DND-41 (cell line): Measurements from ENCODE around the gene TMCC2.
"Not testable (repeated sequence)": the region's sequence is repeated elsewhere in the genome, so short reads cannot be mapped to it uniquely, and the experiment has no call there.

Source experiments
- ATAC-seq: fragments of 200-7000 bp; cut with Tn5 transposase; 3 replicates; pipeline ENCODE4 v1.9.1; 2021; ENCODE audit warnings: low read depth; ENCODE audit not compliant: insufficient read depth
- DNase-seq: peaks from one replicate; pipeline ENCODE4 v3.0.0-alpha.2; 2020
- H2AFZ ChIP-seq: 2 replicates; pipeline ENCODE4 v1.6.0; 2012; ENCODE audit warnings: low read depth, low read length
- H3K27ac ChIP-seq: 2 replicates; pipeline ENCODE4 v1.5.1; 2012; ENCODE audit warnings: low read length, inconsistent platforms
- H3K27me3 ChIP-seq: fragments of 200-600 bp; sonication (generic); 2 replicates; pipeline ENCODE4 v1.6.0; 2012; ENCODE audit warnings: low read length, mild to moderate bottlenecking, inconsistent platforms; ENCODE audit not compliant: insufficient read depth, poor library complexity
- H3K36me3 ChIP-seq: 2 replicates; pipeline ENCODE4 v1.5.1; 2012; ENCODE audit warnings: low read length, inconsistent platforms; ENCODE audit not compliant: insufficient read depth
- H3K4me1 ChIP-seq: 2 replicates; pipeline ENCODE4 v1.5.1; 2012; ENCODE audit warnings: mild to moderate bottlenecking, low read length; ENCODE audit not compliant: insufficient read depth
- H3K4me2 ChIP-seq: 2 replicates; pipeline ENCODE4 v1.6.0; 2012; ENCODE audit warnings: mild to moderate bottlenecking, moderate library complexity, low read length, inconsistent platforms; ENCODE audit not compliant: insufficient read depth
- H3K4me3 ChIP-seq, 2 experiments: fragments of 200-600 bp in 1 of 2; shearing (Covaris generic) in 1 of 2; 2 replicates each; pipeline ENCODE4 v1.5.1; 2012 to 2016; ENCODE audit warnings: inconsistent platforms in 2 of 2, low read length in 2 of 2, mild to moderate bottlenecking in 2 of 2, low read depth in 1 of 2, moderate library complexity in 1 of 2
- H3K79me2 ChIP-seq: 2 replicates; pipeline ENCODE4 v1.6.0; 2012; ENCODE audit warnings: low read length, inconsistent platforms; ENCODE audit not compliant: insufficient read depth
- H3K9ac ChIP-seq: 2 replicates; pipeline ENCODE4 v1.6.0; 2012; ENCODE audit warnings: low read depth, mild to moderate bottlenecking, inconsistent platforms, low read length, moderate library complexity
- H3K9me3 ChIP-seq: 2 replicates; pipeline ENCODE4 v1.5.1; 2012; ENCODE audit warnings: low read length, moderate library complexity, mild to moderate bottlenecking, inconsistent platforms; ENCODE audit not compliant: insufficient read depth, severe bottlenecking
- H4K20me1 ChIP-seq: 2 replicates; pipeline ENCODE4 v1.6.0; 2012; ENCODE audit warnings: low read length; ENCODE audit not compliant: insufficient read depth
- EZH2 ChIP-seq: IDR thresholded peaks from 3 replicates; pipeline ENCODE4 v1.6.1; 2012; ENCODE audit warnings: borderline replicate concordance, low read depth, mild to moderate bottlenecking, moderate library complexity, low read length, inconsistent platforms; ENCODE audit not compliant: severe bottlenecking
- TF ChIP-seq, protein P1 (sequence below): IDR thresholded peaks from 2 replicates; pipeline ENCODE4 v1.5.1; 2012; ENCODE audit warnings: borderline replicate concordance, low read length, moderate library complexity, mild to moderate bottlenecking; ENCODE audit not compliant: poor library complexity, severe bottlenecking; ENCODE audit errors: extremely low read depth

The TMCC2 gene

DNA sequence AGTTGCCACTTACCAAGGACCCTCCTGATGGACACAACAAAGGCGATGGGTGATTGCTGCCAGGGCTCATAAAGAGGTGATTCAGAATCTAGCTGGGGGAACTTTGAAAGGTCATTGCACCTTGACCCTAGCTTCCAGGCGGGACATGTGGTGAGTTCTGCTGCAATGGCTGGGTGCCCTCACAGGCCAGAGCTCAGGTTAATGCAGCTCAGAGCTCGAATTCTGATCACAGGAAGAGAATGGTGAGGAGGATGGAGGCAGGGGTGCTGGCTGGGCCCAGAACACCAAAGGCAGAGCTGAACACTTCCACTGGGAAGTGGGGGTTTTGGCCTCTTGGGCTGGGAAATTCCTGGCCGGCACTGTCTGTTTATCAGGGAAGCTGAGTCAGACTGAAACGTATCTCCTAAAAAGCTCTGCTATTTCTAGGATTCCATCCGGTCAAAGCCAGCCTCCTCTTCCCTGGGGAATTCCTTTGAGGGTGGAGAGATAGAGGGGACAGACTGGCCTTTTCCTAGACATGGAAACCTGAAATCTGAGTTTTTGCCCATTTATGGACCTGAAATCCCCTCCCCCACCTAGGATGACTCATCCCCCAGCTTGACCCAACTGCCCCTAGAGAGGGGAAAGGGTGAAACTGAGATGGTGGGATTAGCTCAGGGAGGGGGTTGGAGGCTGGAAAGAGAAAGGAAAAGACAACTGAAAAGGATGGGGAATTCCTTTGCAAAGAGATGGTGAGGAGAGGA, 66.6 kb downstream of the TMCC2 start:
- DNase-seq: no peak

DNA sequence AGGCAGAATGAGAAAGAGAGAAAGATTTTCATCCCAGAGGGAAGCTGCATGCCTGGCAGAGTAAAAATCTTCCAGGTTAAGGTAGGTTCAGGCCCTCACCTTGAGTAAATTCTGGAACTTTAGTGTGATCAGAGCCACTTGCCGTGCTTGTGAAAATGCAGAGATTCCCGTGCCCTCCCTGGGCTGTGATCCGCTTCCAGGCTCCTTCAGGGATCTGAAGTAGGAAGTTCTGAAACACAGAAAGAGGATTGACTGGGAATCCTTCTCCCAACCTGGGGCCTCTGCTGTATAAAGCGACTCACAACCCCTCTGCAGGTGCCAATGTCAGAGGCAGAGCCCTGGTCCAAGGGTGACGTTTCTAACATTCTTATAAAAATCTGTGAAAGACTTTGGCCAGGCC, 67.2 kb downstream of the TMCC2 start:
- no peaks in the 10 kb centered on the region for H3K4me1 ChIP-seq
- no peak overlapping the region for H3K9ac ChIP-seq
- no peak for ATAC-seq

More for the DNA sequence above, 66.6 kb downstream of the TMCC2 start:
- no peaks in the 10 kb centered on the region for H3K9me3 ChIP-seq
- H2AFZ ChIP-seq: no peak overlapping the region
- H3K4me3 ChIP-seq: no peak overlapping the region
- H3K4me2 ChIP-seq: no peak overlapping the region
- peaks cover 17% of the 10 kb centered on the region for H4K20me1 ChIP-seq
- no peak for TF ChIP-seq EZH2
- TF ChIP-seq, protein P1, sequence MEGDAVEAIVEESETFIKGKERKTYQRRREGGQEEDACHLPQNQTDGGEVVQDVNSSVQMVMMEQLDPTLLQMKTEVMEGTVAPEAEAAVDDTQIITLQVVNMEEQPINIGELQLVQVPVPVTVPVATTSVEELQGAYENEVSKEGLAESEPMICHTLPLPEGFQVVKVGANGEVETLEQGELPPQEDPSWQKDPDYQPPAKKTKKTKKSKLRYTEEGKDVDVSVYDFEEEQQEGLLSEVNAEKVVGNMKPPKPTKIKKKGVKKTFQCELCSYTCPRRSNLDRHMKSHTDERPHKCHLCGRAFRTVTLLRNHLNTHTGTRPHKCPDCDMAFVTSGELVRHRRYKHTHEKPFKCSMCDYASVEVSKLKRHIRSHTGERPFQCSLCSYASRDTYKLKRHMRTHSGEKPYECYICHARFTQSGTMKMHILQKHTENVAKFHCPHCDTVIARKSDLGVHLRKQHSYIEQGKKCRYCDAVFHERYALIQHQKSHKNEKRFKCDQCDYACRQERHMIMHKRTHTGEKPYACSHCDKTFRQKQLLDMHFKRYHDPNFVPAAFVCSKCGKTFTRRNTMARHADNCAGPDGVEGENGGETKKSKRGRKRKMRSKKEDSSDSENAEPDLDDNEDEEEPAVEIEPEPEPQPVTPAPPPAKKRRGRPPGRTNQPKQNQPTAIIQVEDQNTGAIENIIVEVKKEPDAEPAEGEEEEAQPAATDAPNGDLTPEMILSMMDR: no peak
- H3K36me3 ChIP-seq: no peaks in the 10 kb centered on the region
- no peak overlapping the region for H3K9ac ChIP-seq
- no peaks in the 10 kb centered on the region for H3K79me2 ChIP-seq
- H3K27ac ChIP-seq: no peak overlapping the region
- H3K27me3 ChIP-seq: peaks cover 29% of the 10 kb centered on the region
- no peak for ATAC-seq
- H3K4me1 ChIP-seq: no peaks in the 10 kb centered on the region

DNA sequence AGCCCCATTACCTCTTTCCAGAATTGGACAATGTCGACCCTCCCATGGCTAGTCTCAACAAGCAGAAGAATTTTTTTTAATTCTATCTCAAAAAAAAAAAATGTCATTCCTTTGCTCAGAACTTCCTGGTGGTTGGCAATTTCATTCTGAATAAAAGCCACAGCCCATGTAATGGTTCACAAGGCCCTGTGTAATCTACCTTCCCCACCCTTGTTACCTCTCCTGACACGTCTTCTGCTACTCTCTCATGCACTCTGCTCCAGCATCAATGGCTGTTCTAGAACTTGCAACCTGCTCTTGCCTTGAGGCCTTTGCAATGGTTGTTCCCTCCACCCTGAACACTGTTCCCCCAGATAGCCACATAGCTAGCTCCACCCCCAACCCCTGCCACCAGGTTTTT, 68.4 kb downstream of the TMCC2 start:
- H3K9me3 ChIP-seq: no peaks in the 10 kb centered on the region
- peaks cover 17% of the 10 kb centered on the region for H4K20me1 ChIP-seq
- H3K27me3 ChIP-seq: peaks cover 29% of the 10 kb centered on the region
- H3K4me1 ChIP-seq: no peaks in the 10 kb centered on the region
- DNase-seq (no peak), ATAC-seq (no peak)
- no peak overlapping the region for H3K4me3 ChIP-seq
- no peaks in the 10 kb centered on the region for H3K36me3 ChIP-seq
- no peak overlapping the region for H3K4me2 ChIP-seq
- H3K9ac ChIP-seq: no peak overlapping the region
- no peaks in the 10 kb centered on the region for H3K79me2 ChIP-seq
- H2AFZ ChIP-seq: no peak overlapping the region
- no peak overlapping the region for H3K27ac ChIP-seq
- TF ChIP-seq EZH2: no peak
- TF ChIP-seq, protein P1: no peak

More for the DNA sequence above, 67.2 kb downstream of the TMCC2 start:
- Histone ChIP-seq H3K27ac (no peak overlapping the region), H4K20me1 (peaks cover 17% of the 10 kb centered on the region), H3K27me3 (peaks cover 29% of the 10 kb centered on the region), H3K4me2 (no peak overlapping the region), H3K4me3 (no peak overlapping the region), H3K36me3 (no peaks in the 10 kb centered on the region), H3K9me3 (no peaks in the 10 kb centered on the region), H2AFZ (no peak overlapping the region), H3K79me2 (no peaks in the 10 kb centered on the region)
- TF ChIP-seq EZH2: no peak
- TF ChIP-seq, protein P1: no peak
- no peak for DNase-seq

DNA sequence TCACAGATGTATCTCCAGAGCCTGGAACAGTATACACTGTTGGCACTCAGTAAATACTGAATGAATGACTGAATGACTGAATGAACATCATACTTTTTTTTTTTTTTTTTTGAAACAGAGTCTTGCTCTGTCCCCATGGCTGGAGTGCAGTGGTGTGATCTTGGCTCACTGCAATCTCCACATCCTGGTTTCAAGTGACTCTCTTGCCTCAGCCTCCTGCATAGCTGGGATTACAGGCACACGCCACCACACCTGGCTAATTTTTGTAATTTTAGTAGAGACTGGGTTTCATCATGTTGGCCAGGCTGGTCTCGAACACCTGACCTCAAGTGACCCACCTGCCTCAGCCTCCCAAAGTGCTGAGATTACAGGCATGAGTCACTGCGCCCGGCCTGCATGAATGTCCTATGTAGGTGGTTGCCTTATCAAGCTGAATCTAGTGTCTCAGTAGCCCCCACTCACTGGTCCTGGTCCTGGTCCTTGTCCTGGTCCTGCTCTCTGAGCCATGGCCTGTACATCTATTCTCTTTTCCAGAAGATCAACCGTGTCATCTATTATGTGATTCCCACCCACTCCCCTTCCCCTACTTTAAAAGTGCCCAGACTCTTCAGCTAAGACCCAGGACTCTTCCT, 69.9 kb downstream of the TMCC2 start:
- H3K36me3 ChIP-seq, H3K9me3 ChIP-seq, H3K4me1 ChIP-seq, H3K9ac ChIP-seq, H2AFZ ChIP-seq, H3K4me3 ChIP-seq, ATAC-seq, H3K4me2 ChIP-seq, DNase-seq, H3K27ac ChIP-seq, H3K79me2 ChIP-seq: not testable (repeated sequence)
- peaks cover 12% of the 10 kb centered on the region for H4K20me1 ChIP-seq
- H3K27me3 ChIP-seq: peaks cover 33% of the 10 kb centered on the region
